ENCODE results near the gene RET.
A peak's percentile ranks its signal among the peaks of the same experiment; 100 is the strongest.

The RET gene

DNA sequence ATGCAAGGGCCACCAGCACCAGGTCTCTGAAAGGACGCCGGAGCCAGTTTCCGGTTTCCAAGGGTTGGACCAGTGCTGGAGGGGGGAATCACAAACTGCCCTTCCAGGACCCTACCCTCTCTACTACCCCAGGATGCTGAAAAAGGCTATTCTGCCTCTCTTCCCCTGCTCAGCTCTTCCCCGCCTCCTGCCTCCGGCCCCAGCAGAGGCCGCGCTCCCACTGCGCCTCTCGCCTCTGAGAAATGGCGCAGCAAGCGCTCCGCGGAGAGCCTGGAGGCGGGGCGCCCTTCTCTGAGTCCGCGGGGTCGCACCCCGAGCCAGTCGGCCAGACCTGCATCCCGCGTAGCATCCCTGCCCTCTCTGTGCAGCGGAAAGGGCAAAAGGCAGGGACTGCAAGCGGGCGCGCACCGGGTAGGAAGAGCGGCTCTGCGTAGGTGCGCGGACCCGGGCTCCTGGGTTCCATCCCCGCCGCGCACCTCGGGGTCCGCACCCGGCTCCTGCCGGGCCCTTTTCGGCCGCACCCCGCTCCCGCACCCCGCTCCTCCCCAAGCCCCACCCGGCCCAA lies 476 bp upstream of the RET start:
- ATAC-seq, result peak; percentile 2
- Mint-ChIP-seq H3K27me3 (peaks cover 70% of the 10 kb centered on the region), H3K4me1 (peaks cover 12% of the 10 kb centered on the region), H3K9me3 (no peaks in the 10 kb centered on the region), H3K27ac (no peak overlapping the region), H3K4me3 (peak overlapping the region in 1 of 2 donors; percentile 39)
- DNase-seq, result no peak

DNA sequence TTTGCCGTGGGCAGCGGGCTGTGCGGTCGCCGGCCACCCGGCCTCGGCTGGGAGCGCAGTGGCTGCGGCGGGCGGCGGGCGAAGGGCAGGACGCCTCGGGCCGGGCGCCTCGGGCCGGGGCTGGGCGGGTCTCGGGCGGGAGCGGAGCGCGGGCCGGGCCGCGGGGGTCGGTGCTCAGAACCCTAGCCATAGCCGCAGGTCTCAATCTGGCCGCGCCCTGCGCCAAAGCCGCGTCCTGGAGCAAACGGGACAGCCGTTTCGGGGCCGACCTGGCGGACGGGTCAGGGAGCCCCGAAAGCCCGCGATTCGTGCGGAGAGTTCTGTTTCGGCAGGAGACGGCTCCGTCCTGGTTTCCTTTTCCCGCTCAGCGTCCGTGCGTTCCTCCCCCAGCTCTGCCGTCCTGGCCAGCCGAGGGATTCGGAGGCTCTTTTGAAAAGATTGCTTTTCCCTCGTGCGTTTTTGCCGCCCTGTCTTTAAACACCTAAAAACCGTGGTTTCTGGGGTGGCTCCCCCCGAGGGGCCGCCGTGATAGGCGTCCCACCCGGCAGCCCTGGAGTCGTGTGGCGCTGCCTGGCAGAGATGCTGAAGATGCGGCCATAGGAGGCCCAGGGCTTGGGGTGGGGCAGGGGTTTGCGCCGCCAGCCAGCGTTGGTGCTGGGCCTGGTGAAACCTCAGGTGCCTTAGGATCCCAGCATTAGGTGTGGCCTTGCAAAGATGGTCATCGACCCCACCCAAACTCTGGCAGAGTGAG lies 727 bp downstream of the RET start:
- Mint-ChIP-seq H3K9me3 (no peaks in the 10 kb centered on the region), H3K27ac (no peak overlapping the region), H3K4me1 (peaks cover 12% of the 10 kb centered on the region), H3K4me3 (peak overlapping the region; percentile 54 to 70), H3K27me3 (peaks cover 72% of the 10 kb centered on the region)
- DNase-seq (no peak), ATAC-seq (no peak)

DNA sequence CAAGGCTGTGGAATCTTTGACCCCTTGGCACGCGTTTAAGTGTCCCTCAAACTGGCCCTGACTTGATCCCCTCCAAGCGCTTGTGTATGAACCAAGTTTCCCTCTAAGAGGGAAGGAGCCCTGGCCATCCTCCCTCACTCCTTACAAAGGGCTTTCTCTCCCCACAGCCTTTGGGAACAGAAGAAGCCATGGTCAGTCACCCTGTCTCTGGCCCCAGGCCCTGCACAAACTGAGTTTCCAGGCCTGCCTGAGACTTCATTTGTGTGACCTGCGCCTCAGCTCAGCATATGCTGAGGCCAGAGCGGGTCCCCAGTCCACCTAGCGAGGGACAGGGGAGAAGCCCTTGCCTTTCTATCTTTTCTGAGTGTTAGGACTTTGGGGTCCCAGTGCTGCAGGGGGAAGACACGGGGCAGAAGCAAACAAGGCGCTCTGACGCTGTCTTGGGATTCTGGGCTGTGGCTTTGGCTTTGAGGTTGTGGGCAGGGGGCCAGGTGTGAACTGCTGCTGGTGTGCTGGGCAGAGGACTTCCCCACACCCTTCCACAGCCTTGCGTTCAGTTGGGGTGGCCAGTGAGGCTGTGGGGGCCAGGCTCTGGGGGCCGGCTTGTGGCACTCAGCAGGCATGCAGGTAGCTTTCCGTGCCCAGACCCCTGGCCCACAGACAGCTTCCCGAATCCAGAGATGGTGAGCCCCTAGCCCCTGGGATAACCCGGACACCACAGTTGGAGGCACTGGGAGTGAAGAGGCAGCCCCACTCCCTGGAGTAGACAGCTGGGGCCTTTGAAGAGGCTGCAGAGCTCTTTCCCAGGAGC lies 1.5 kb downstream of the RET start:
- H3K9me3 Mint-ChIP-seq, result no peaks in the 10 kb centered on the region
- DNase-seq (peak in 1 of 2 donors; percentile 16), ATAC-seq (peak; percentile 16)
- H3K4me1 Mint-ChIP-seq, result peaks cover 15% of the 10 kb centered on the region
- H3K27me3 Mint-ChIP-seq, result peaks cover 72% of the 10 kb centered on the region
- no peak overlapping the region for H3K27ac Mint-ChIP-seq
- peak overlapping the region in 1 of 2 donors; percentile 32 for H3K4me3 Mint-ChIP-seq

DNA sequence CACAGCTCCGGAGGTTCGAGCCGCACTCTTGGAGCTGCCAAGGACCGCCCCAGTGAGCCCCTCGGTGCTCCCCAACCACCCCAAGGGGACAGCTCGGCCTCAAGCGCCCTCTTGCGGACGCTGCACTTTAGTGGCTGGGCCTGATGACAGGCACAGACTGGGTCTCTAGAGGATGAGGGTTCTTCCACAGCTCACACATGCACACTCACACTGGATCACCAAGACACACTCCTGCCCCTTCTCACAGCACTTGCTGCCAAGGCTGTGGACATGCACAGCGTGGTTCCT lies 2.1 kb downstream of the RET start:
- H3K27me3 Mint-ChIP-seq, result peaks cover 74% of the 10 kb centered on the region
- ATAC-seq (peak; percentile 33), DNase-seq (peak; percentile 24 to 38)
- peaks cover 21% of the 10 kb centered on the region for H3K4me1 Mint-ChIP-seq
- H3K27ac Mint-ChIP-seq, result no peak overlapping the region
- no peaks in the 10 kb centered on the region for H3K9me3 Mint-ChIP-seq
- H3K4me3 Mint-ChIP-seq, result no peak overlapping the region

DNA sequence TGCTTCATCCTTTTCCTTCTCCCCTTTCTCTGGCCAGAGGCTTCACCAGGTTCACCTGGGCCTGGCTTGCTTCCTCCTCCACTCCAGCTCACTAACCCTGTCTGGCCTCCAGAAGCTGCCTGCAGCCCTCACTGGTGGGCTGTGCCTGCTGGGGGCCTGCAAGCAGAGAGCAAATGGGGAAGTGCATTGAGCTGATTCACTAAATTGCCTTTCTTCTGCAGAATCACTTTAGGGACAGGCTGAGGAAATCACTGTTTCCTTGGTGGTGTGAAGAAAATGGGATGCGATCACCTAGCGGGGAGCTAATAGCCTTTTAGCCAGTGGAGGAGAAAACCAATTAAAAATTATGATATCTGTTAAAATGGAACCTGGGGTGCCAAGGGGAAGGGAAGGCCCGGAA lies 3.0 kb downstream of the RET start:
- no peak for ATAC-seq
- no peak overlapping the region for H3K4me3 Mint-ChIP-seq
- peaks cover 79% of the 10 kb centered on the region for H3K27me3 Mint-ChIP-seq

DNA sequence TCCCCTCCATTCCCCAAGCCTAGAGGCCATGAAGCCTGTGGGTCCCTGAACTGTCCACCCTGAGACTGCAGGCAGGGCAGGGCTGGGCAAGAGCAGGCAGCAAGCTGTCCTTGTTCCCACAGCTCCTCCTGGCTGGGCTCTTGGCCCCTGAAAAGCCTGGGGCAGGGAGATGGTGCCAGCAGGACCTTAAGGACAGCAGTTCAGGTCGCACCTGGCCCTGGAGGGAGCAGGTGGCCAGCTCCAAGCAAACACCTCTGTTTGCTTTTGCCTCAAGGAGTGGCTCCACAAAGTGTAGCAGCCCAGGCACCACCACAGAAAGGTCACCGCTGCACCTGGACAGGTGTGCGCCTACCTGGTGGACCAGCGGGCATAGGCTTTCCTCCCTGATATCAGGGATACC lies 5.2 kb downstream of the RET start:
- DNase-seq (no peak), ATAC-seq (no peak)
- no peak overlapping the region for H3K27ac Mint-ChIP-seq
- H3K4me1 Mint-ChIP-seq, result peaks cover 27% of the 10 kb centered on the region
- no peaks in the 10 kb centered on the region for H3K9me3 Mint-ChIP-seq
- peaks cover 67% of the 10 kb centered on the region for H3K27me3 Mint-ChIP-seq
- H3K4me3 Mint-ChIP-seq, result no peak overlapping the region

More for the DNA sequence above, 3.0 kb downstream of the RET start:
- no peak for DNase-seq
- Mint-ChIP-seq H3K4me1 (peaks cover 27% of the 10 kb centered on the region), H3K9me3 (no peaks in the 10 kb centered on the region), H3K27ac (no peak overlapping the region)

DNA sequence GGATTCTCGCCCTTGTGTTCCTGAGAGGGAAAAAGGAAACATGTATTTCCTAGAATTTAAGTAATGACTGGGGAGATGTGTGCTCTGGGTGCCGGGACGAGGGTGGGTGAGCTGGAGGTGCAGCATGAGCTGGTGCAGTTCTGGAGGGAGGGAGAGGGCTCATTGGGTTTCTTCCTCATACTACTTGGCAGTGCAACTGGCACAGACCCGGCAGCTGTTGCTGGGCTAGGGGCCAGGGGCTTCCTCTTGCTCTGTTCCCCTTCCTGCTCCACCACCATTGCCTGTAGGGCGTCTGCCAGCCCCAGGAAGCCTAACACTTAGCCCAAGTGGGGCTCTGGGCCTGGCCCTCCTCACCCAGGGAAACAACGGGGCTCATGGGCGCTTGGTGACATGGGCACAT lies 5.9 kb downstream of the RET start:
- no peak overlapping the region for H3K4me3 Mint-ChIP-seq
- H3K9me3 Mint-ChIP-seq, result peaks cover 0 to 2% of the 10 kb centered on the region in 2 donors
- ATAC-seq (no peak), DNase-seq (no peak)
- peaks cover 24% of the 10 kb centered on the region for H3K4me1 Mint-ChIP-seq
- H3K27me3 Mint-ChIP-seq, result peaks cover 62% of the 10 kb centered on the region
- no peak overlapping the region for H3K27ac Mint-ChIP-seq

DNA sequence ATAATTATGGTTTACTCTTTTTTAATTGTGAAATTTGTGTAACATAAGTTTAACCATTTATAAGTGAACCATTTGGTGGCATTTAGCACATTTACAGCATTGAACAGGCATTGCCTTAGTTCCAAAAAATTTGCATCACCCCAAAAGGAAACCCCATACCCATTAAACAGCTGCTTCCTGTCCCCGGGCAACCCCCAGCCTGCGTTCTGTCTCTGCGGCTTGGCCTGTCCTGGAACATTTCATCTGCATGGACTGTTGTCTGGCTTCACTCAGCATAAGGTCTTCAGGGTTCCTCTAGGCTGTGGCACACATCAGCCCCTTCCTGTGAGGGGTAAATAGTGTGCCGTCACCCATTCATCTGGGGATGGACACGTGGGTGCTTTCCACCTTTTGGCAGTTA lies 6.9 kb downstream of the RET start:
- peaks cover 52% of the 10 kb centered on the region for H3K27me3 Mint-ChIP-seq
- DNase-seq (peak in 1 of 2 donors; percentile 40), ATAC-seq (peak; percentile 68)

DNA sequence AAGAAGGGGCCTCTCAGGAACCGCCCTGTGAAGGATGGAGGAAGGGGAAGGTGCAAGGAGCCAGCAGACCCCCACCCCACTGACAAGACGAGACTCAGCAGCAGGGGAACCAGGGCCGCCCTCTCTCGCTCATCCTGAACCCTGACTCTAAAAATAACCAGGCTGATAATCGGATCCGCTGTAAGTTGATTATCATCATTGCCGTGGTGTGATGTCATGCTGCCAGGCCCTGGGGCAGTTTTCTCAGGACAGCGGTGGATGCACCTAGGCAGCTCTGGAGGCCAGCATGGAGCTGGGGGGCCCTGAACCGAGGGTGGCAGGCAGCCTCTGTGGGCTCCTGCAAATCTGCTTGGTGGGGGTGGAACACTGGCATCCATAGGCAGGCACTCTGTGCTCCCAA lies 7.9 kb downstream of the RET start:
- ATAC-seq, result no peak
- H3K27me3 Mint-ChIP-seq, result peaks cover 41% of the 10 kb centered on the region
- no peak overlapping the region for H3K4me3 Mint-ChIP-seq
- no peak overlapping the region for H3K27ac Mint-ChIP-seq
- H3K9me3 Mint-ChIP-seq, result peaks cover 0 to 5% of the 10 kb centered on the region in 2 donors
- DNase-seq, result no peak
- H3K4me1 Mint-ChIP-seq, result peaks cover 15% of the 10 kb centered on the region

More for the DNA sequence above, 6.9 kb downstream of the RET start:
- Mint-ChIP-seq H3K4me1 (peaks cover 15% of the 10 kb centered on the region), H3K9me3 (peaks cover 0 to 5% of the 10 kb centered on the region in 2 donors), H3K4me3 (no peak overlapping the region), H3K27ac (peak overlapping the region in 1 of 2 donors; percentile 80)

DNA sequence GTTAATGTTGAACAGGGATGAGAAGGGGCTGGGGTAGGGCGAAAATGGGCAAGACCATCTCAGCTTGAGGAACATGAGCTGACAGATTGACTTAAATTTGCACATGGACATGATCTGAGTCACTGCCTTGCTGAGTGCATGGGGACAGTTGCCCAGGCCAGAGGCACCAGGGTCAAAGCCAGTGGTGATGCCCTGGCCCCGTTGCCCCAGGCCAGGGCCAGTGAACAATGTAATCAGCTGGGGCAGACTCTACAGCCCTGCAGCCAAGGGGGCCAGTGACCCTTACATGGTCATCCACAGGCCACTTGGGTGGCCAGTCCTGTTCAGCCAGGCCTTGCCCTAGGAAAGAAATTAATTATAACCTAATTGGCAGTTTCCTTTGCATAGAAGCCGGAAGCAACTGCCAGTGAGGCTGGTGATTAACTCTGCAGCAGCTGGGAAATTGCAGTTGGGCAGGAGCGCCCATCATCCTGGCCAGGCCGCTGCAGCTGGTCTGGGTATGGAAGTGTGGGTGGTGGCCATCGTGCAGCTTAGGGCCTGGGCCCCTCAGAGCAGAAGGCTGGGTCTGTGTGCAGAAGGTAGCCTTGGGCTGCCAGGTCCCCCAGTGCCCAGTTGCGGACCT lies 9.6 kb downstream of the RET start:
- ATAC-seq (no peak), DNase-seq (no peak)
- peaks cover 0 to 5% of the 10 kb centered on the region in 2 donors for H3K9me3 Mint-ChIP-seq
- peaks cover 29% of the 10 kb centered on the region for H3K27me3 Mint-ChIP-seq
- H3K4me3 Mint-ChIP-seq, result no peak overlapping the region
- H3K4me1 Mint-ChIP-seq, result peaks cover 15% of the 10 kb centered on the region
- H3K27ac Mint-ChIP-seq, result no peak overlapping the region

DNA sequence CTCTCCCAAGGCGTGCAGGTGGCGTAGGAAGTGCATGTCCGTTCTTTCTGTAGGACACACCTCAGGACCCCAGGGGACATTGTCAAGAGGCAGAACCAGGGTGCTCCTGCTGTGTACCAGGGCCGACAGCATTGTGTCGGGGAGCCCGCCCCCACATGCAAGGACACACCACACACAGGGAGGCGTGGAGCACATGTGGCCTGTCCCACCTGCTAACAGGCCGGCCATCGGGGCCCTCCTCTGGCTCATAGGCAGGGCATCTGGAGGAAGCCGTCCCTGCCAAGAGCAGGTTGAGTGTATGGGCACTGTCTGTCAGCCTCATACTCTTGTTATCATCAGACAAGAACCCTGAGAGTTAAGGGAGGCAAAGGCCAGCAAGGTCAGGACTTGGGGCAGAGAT lies 12.7 kb downstream of the RET start:
- peaks cover 0 to 5% of the 10 kb centered on the region in 2 donors for H3K9me3 Mint-ChIP-seq
- peaks cover 16% of the 10 kb centered on the region for H3K27me3 Mint-ChIP-seq

DNA sequence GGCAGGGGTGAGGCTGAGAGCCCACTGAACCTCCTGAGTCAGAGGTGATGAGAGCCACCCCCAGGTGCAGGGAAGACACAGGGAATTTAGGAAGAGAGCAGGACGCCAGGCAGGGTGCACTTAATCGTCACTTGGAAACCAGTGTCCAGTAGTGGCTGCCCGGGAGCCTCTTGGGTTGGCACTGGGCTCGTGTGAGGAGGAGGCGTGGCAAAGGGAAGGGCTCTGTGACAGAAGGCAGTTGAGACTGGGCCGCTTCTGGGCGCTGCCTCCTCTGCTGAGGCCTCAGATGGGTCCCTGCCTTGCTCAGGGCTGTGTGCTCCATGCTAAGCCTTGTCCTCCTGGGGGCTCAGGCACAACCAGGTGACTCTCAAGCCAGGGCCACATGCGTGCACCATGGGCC lies 13.3 kb downstream of the RET start:
- Mint-ChIP-seq H3K4me3 (no peak overlapping the region), H3K9me3 (peaks cover 0 to 5% of the 10 kb centered on the region in 2 donors), H3K27me3 (peaks cover 12% of the 10 kb centered on the region), H3K4me1 (no peaks in the 10 kb centered on the region), H3K27ac (peak overlapping the region in 1 of 2 donors; percentile 35)
- DNase-seq (no peak), ATAC-seq (no peak)

More for the DNA sequence above, 12.7 kb downstream of the RET start:
- H3K27ac Mint-ChIP-seq, result no peak overlapping the region
- no peak overlapping the region for H3K4me3 Mint-ChIP-seq
- H3K4me1 Mint-ChIP-seq, result peaks cover under 1% of the 10 kb centered on the region
- ATAC-seq, result no peak
- DNase-seq, result no peak

DNA sequence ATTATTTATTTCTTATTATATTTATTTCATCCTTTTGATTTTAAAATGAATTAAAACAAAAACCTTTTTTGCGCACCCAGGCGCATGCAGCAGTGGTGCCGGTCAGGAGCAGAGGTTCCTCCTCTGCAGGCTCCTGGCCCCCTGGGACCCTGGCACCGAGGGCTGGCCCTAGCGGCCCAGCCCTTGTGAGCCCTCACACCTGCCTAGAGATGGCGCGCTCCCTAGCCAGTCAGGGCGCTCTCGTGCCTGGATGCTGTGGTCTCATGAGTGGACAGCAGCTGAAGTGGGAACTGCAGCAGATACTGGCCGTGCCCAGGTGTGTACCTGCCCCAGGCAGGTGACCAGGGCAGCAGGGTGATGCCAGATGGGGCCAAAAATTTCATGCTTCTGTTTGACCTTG lies 13.8 kb downstream of the RET start:
- peaks cover 8% of the 10 kb centered on the region for H3K27me3 Mint-ChIP-seq

DNA sequence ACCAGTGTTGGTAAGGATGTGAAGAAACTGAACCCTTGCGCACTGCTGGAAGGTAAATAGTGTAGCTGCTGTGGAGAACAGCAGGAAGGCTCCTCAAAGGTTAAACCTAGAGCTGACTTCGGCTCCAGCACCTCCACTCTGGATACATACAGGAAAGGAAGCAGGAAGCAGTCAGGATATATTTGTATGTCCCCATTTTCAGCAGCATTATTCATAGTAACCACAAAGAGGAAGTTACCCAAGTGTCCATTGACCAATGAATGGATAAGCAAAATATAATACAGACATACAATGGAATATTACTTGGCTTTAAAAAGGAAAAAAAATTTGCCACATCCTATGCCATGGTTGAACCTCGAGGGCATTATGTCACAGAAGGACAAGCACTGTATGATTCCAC lies 15.0 kb downstream of the RET start:
- Mint-ChIP-seq H3K4me1 (no peaks in the 10 kb centered on the region), H3K27me3 (peaks cover 8% of the 10 kb centered on the region), H3K4me3 (no peak overlapping the region), H3K9me3 (peaks cover 0 to 5% of the 10 kb centered on the region in 2 donors), H3K27ac (no peak overlapping the region)
- DNase-seq (no peak), ATAC-seq (no peak)

More for the DNA sequence above, 13.8 kb downstream of the RET start:
- no peak for DNase-seq
- no peaks in the 10 kb centered on the region for H3K4me1 Mint-ChIP-seq
- H3K27ac Mint-ChIP-seq, result no peak overlapping the region
- peaks cover 0 to 5% of the 10 kb centered on the region in 2 donors for H3K9me3 Mint-ChIP-seq
- no peak overlapping the region for H3K4me3 Mint-ChIP-seq
- ATAC-seq, result no peak

DNA sequence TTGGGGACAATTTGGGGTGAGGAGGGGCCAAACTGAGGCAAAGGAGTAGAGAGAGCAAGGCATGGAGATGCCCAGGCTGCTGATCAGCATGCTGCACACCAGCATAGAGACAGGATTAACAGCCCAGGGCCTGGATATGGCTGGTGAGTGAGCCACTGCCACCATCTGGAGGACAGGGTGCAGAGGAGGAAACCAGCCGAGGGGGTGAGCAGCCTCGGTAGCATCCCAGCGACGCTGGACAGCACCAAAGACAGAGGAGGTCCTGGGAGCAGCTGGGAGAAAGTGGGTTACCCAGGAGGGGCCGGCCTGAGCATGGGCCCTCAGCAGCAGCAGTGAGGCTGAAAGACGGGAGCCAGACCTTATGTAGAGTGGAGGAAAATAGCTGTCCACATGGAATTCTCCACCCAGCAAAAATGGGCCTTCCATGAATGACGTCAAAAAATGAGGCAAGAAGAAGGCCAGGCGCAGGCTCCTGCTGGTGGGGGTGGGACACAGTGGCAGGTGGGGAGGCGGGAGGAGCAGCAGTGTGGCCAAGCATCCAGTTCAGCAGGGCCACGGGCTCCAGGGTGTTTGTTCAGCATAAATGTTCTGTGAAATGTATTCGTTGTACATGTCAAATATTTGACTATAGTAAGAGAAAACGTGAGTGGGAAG lies 16.7 kb downstream of the RET start:
- Mint-ChIP-seq H3K27ac (no peak overlapping the region), H3K4me1 (no peaks in the 10 kb centered on the region), H3K9me3 (no peaks in the 10 kb centered on the region), H3K27me3 (peaks cover 8% of the 10 kb centered on the region), H3K4me3 (no peak overlapping the region)
- ATAC-seq (peak; percentile 56), DNase-seq (no peak)
